Stimulated activated naive CD8-positive, alpha-beta T cell treated with anti-CD3 and anti-CD28 coated beads, Interleukin-15, Interleukin-2, amounts not matched to agents 100 U/mL and 50 U/mL, for 24 hours (primary cell): ENCODE data around the gene CTXND1.
A peak's percentile ranks its signal among the peaks of the same experiment; 100 is the strongest.

Source experiments
- ATAC-seq: fragments of 150-1000 bp; cut with Tn5 transposase; one replicate; pipeline ENCODE4 v1.10.0; 2021
- DNase-seq: peaks from one replicate; pipeline ENCODE4 v3.0.0; 2021

CTXND1 gene

DNA sequence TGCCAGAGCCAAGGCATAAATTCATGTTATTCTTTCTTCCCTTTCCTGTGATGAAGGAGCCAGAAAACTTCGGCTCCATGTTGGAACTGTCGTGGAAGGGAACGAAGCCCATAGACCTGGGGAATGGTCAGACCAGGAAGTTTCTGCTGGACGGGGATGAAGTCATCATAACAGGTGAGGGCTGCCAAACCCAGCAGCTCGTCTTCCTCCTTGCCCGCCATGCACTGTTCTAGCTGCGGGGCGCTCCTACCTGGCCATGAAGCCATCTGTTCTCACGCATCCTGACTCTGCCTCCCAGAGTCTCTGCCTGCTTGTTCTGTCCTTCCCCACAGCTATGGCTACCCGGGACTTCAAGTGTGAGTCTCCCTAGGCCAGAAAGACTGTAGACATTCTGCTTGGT is 71.0 kb downstream of the CTXND1 start:
- ATAC-seq: no peak
- no peak for DNase-seq

- no peak for ATAC-seq
- DNase-seq: no peak
Measured at GRCh38 chr15:80180468-80180867, 71.5 kb downstream of the CTXND1 start.

- DNase-seq (no peak), ATAC-seq (no peak)
Measured at GRCh38 chr15:80179935-80180334, 72.1 kb downstream of the CTXND1 start.

DNA sequence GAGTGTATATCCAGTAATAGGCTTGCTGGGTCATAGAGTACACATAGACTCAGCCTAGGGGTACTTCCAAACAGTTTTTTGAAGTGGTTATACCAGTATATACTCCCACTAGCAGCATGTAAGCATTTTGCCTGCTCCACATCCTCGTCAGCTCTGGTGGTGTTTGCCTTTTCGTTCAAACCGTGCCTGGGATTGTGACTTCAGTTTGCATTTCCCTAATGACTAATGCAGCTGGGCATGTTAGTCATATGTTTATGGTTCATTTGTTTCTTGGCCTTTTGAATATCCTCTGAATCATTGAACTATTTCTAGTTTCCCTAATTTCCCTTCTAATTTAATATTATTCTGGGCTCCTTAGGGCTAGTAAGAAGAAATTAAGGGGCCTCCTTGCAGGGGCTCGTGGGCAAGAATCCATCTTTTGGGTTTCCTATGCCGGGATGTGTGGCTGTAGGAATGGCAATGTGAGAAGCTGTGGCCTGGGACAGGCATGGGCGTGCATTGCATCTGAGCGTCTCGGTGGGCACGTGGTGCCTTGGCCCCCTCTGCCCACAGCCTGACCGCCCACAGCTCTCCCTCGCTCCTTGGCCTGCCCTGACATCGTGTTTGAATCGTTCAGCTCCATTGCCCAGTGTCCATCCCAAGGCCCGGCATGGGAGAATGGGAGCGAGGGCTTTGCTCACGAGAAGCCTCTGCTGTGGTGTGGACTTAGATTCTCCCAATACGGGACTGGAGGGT is 72.8 kb downstream of the CTXND1 start:
- DNase-seq (no peak), ATAC-seq (no peak)

- ATAC-seq: no peak
- no peak for DNase-seq
Measured at GRCh38 chr15:80177156-80177555, 74.9 kb downstream of the CTXND1 start.

DNA sequence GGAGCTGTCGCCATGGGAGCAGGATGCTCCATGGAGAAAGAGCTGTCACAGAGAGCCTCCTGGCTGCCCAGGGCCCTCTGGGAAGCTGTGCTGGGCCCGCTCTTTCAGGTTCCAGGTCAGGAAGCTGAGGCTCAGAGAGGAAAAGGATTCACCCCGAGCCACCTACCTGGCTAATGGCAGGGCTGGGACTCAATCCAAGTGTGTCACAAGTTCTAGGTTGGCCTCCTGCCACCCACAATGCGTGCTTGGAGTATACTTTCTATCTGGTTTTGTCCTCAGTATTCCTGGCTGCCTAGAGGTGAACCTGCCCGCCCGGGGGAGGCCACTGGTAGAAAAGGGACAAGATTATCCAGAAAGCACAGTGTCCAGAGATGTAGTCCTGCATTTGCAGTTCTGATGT is 75.6 kb downstream of the CTXND1 start:
- DNase-seq (no peak), ATAC-seq (no peak)

GRCh38 chr15:80175436-80175835 is 76.6 kb downstream of the CTXND1 start:
- no peak for DNase-seq
- ATAC-seq: no peak

GRCh38 chr15:80174017-80174746 is 77.8 kb downstream of the CTXND1 start:
- no peak for DNase-seq

GRCh38 chr15:80173022-80173759 is 78.8 kb downstream of the CTXND1 start:
- peak; percentile 75 for DNase-seq

More at GRCh38 chr15:80174017-80174746, 77.8 kb downstream of the CTXND1 start:
- no peak for ATAC-seq

DNA sequence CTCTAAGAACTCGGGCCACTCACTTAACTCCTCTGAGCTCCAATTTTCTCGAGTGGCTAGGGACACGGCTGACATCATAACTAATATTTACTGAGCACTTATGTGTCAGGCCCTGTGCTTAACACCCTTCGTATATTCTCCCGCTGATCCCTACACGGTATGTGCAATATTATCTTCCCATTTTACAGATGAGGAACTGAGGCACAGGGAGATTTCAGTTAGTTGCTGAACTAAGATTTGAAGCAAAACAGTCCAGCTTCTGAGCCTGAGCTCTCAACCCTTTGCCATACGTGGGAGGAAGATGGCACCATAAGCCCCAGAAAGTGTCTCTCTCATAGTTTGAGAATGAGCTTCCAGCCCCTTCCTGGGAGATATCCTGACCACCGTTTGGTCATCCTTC is 79.6 kb downstream of the CTXND1 start:
- DNase-seq (no peak), ATAC-seq (no peak)

More at GRCh38 chr15:80173022-80173759, 78.8 kb downstream of the CTXND1 start:
- ATAC-seq: peak; percentile 80

DNA sequence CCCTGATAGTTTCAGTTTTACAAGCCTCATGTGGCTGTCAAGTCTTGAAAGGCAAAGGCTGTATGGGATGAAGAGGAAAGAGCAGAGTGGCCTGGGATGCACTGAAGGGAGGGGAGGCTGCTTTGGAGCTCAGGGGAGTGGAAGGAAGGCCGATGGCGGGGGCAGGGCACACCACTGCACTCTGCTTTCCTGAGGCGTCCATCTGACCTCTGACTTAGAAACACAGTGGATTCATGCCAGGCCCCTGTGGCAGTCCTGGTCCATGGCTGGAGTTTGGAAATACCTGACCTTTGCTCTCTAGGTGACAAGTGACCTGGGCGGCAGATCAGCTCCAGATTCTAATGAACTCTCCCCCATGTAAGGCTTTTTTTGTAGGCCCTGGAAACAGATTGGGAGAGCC is 80.2 kb downstream of the CTXND1 start:
- no peak for DNase-seq
- ATAC-seq: no peak

DNA sequence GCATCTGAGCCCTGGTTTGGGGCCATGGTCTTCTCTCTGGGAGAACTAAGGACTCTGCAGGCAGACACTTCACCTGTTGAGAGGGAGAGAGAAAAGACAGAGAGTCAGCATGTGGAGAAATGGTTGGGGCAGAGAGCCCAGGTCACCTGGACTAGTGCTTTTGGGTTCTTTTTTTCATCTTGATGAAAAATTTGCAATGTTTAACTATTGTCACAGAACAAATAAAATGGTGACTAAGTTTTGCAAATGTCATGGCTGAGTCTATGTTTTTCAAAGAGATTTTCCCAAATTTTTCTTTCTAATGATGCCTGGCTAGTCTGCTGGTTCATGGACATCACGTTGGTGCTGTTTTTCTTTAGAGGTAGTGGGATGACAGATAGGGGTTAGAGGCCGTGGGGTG is 81.4 kb downstream of the CTXND1 start:
- DNase-seq (no peak), ATAC-seq (no peak)

GRCh38 chr15:80169768-80170357 is 82.2 kb downstream of the CTXND1 start:
- ATAC-seq (no peak), DNase-seq (no peak)

- ATAC-seq (no peak), DNase-seq (no peak)
Measured at GRCh38 chr15:80168421-80168820, 83.6 kb downstream of the CTXND1 start.

DNA sequence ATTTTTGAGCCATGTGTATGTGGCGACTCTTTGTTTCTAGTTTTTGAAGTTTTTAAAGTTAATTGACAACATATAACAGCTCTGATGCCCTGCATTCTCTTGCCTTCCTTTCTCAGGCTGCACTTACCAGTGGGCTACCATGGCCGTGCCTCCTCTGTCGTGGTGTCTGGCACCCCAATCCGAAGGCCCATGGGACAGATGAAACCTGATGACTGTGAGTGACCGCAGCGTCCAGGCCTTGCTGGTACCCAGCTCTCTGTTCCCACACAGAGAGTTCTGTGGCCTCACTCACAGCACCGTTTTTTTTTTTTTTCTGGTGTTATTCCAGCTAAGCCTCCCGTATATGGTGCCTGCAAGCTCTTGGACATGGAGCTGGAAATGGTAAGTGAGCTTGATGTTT is 84.1 kb downstream of the CTXND1 start:
- DNase-seq (no peak), ATAC-seq (no peak)

DNA sequence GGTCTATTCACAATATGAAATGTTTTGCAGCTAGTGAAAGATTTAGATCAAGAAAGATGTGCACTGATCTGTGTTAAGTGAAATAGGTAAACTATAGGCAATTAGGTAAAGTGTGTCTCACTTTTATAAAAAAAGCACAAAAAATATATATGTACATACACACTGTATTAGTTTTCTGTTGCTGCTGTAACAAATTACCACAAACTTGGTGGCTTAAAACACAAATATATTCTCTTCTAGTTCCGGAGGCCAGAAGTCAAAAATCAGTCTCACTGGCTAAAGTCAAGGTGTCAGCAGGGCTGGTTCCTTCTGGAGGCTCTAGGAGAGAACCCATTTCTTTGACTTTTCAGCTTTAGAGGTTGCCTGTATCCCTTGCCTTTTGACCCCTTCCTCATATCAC is 88.1 kb downstream of the CTXND1 start:
- ATAC-seq (no peak), DNase-seq (no peak)

DNA sequence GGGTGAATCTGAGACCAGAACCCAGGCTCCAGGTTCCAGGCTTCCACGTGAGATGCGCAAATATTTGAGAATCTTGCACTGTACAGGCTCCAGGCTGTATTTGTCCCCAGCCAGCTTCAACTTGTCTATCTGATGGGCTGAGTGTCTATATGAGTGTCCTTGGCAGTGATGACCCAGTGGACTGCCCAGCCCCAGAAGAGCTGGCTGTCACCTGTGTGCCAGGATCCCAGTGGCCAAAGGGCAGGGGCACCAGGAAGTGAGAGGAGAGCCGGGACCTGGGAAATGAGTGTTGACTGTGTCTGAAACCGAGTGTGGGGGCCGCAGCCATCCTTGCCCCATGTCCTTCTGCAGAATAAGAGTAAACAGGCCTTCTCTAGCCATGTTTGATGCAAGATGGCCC is 88.8 kb downstream of the CTXND1 start:
- no peak for ATAC-seq
- no peak for DNase-seq

DNA sequence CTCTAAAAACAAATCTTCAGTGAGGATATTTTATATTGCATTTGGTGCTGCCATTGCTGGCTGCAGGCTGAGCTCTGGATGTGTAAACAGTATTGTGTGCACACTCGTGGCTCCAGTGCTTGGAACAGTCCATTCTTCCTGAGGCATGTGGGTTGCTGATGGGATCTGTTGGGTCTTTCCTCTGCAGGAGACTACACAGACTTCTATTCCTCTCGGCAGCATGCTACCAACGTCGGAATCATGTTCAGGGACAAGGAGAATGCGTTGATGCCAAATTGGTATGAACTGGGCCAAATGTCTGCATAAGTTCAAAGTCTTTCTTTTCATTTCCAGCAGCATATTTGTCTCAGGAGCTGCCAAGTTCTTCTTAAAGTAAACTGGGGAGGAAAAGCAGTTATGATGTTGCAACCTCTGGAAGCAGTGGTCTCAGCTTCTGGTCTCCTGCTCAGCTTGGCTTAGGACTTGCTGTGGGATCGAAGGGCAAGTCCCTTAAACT is 89.9 kb downstream of the CTXND1 start:
- DNase-seq (no peak), ATAC-seq (no peak)

DNA sequence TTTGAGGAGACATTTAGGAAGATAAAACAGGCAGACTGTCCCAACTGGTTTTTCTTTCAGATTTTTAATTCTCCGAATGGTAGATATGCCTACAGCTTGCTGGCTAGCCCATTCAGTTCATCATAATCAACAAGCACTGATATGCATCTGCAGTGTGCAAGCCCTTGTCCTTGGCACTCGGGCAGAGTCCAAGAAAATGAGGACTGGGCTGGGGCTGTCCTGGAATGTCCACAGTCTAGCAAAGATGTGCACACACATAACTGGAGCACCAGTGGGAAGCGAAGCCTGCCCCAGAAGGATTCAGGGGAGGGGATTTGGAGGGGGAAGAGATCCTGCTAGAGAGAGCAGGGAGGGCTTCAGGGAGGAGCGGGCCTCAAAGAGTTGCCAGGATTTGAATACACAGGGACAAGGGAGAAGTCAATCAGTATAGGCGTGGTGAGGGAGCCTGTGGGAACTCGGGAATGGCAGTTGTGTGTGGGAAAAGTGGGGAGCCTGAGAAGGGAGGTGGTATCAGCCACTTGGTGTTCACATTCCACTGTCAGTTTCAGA is 90.5 kb downstream of the CTXND1 start:
- DNase-seq (no peak), ATAC-seq (no peak)

DNA sequence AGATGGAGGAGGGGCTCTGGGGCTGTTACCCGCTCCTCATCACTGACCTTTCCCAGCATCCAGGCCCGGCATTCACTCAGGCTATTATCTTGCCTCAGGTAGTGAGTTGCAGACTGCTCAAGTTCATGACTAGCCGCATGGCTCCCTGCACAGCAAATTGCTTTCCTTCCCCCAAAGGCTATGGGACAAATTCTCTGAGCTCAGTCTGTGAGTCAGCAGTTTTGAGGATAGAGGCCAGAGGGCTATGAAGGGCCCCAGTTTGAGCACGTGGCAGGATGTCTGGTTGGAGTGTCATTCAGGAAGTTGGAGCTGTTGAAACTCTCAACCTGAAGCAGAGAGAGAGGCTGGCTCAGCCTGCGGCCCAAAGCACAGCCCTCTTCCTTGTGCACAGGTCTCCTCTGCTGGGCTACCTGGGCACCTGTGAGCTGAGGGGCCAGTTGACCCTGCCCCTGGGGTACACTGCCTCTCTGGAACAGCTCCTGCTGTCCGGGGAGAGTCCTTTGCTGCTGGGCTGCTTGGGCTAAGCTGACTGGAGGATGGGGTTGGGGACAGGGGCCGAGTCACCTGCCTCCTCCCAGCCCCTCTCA is 91.3 kb downstream of the CTXND1 start:
- DNase-seq (peak; percentile 37), ATAC-seq (peak; percentile 69)

GRCh38 chr15:80159811-80160569 is 92.0 kb downstream of the CTXND1 start:
- ATAC-seq: peak; percentile 57
- peak; percentile 19 for DNase-seq
